Natural killer cell (primary cell): ENCODE results near the gene KNG1. TPM values are rescaled to one million over a fixed set of nuclear protein-coding genes. Genes with fewer than 3 reads are reported as not detected.

Experiments
- ATAC-seq, 3 donors: fragments of 150-1000 bp in 2 of 3; fragments of 200-7000 bp in 1 of 3; cut with Tn5 transposase; 1 replicate in 1 of 3; 2 replicates in 2 of 3; pipeline ENCODE4 v1.10.0; 2021; ENCODE audit warnings: mild to moderate bottlenecking in 2 of 3, moderate library complexity in 2 of 3
- DNase-seq, 2 donors: peaks; one replicate each; pipeline versions ENCODE4 v3.0.0 to v3.0.0-alpha.2; 2013 to 2021; ENCODE audit warnings: mixed read lengths in 1 of 2
- H3K27ac ChIP-seq: one replicate; pipeline ENCODE4 v1.5.1; 2013; ENCODE audit warnings: mild to moderate bottlenecking, low read length
- H3K27me3 ChIP-seq: one replicate; pipeline ENCODE4 v1.6.1; 2013; ENCODE audit warnings: low read length; ENCODE audit not compliant: control insufficient read depth, insufficient read depth
- H3K36me3 ChIP-seq: one replicate; pipeline ENCODE4 v1.6.1; 2013; ENCODE audit warnings: low read length; ENCODE audit not compliant: control insufficient read depth, insufficient read depth
- H3K4me1 ChIP-seq: one replicate; pipeline ENCODE4 v1.6.1; 2013; ENCODE audit warnings: low read length; ENCODE audit not compliant: control insufficient read depth, insufficient read depth
- H3K4me3 ChIP-seq: one replicate; pipeline ENCODE4 v1.5.1; 2013; ENCODE audit warnings: low read length
- H3K9me3 ChIP-seq: one replicate; pipeline ENCODE4 v1.6.1; 2013; ENCODE audit warnings: low read length; ENCODE audit not compliant: control insufficient read depth, insufficient read depth
- H3K27ac Mint-ChIP-seq, 2 donors: one replicate each; pipeline ENCODE4 v1.8.0; 2022; ENCODE audit warnings: mild to moderate bottlenecking in 2 of 2, mixed read lengths in 2 of 2, moderate library complexity in 1 of 2
- H3K27me3 Mint-ChIP-seq, 2 donors: one replicate each; pipeline ENCODE4 v1.8.0; 2022; ENCODE audit warnings: low read depth in 2 of 2, mixed read lengths in 2 of 2
- H3K36me3 Mint-ChIP-seq: one replicate; pipeline ENCODE4 v1.8.0; 2022; ENCODE audit warnings: mixed read lengths
- H3K4me1 Mint-ChIP-seq, 2 donors: one replicate each; pipeline ENCODE4 v1.8.0; 2022; ENCODE audit warnings: mixed read lengths in 2 of 2
- H3K4me3 Mint-ChIP-seq: one replicate; pipeline ENCODE4 v1.8.0; 2022; ENCODE audit warnings: mild to moderate bottlenecking, moderate library complexity, mixed read lengths
- H3K9me3 Mint-ChIP-seq, 2 donors: one replicate each; pipeline ENCODE4 v1.8.0; 2022; ENCODE audit warnings: mixed read lengths in 2 of 2
- CTCF ChIP-seq: fragments of 200-600 bp; IDR thresholded peaks from one replicate; pipeline ENCODE4 v1.8.0; 2022; ENCODE audit warnings: antibody characterized with exemption
- WGBS: methylation state at CpG from one replicate; pipeline ENCODE4 v1.1.7; 2013; ENCODE audit warnings: missing lambda C conversion rate; ENCODE audit not compliant: insufficient coverage; 5-methylcytosine and 5-hydroxymethylcytosine counted together
- intact Hi-C: fragments of 100-400 bp; cut with micrococcal nuclease; formaldehyde crosslinking; loops from one replicate; pipeline ENCODE4 v1.14.2; 2022
- total RNA-seq, 4 donors: library from RNA; stranded (reverse); fragments of 120-200 nt in 1 of 4; gene quantifications; one replicate each; pipeline versions ENCODE4 v1.2.3 to v1.2.4, GENCODE V29; 2013 to 2022

KNG1 gene
- total RNA-seq, 3 donors from 2014 or later (not counting 1 experiment from before 2014, with no cell fraction given), result not detected

GRCh38 chr3:186732169-186732766 lies 15.1 kb downstream of the KNG1 start:
- 88% methylated on average over 1 of the region's 4 CpGs for WGBS
- peaks cover 6% of the 10 kb centered on the region in 2 donors for H3K27me3 Mint-ChIP-seq
- Histone ChIP-seq H3K36me3 (no peaks in the 10 kb centered on the region), H3K27ac (no peak overlapping the region), H3K4me3 (no peak overlapping the region), H3K27me3 (no peaks in the 10 kb centered on the region), H3K9me3 (no peaks in the 10 kb centered on the region), H3K4me1 (no peaks in the 10 kb centered on the region)
- H3K27ac Mint-ChIP-seq, result no peak overlapping the region
- no peak overlapping the region for H3K4me3 Mint-ChIP-seq
- H3K36me3 Mint-ChIP-seq, result no peaks in the 10 kb centered on the region
- intact Hi-C loops, result no loop called here
- no peak for TF ChIP-seq CTCF
- no peak for DNase-seq
- no peaks in the 10 kb centered on the region for H3K4me1 Mint-ChIP-seq
- H3K9me3 Mint-ChIP-seq, result no peaks in the 10 kb centered on the region
- ATAC-seq, result no peak

GRCh38 chr3:186742618-186743380 lies 25.6 kb downstream of the KNG1 start:
- TF ChIP-seq CTCF, result no peak
- Histone ChIP-seq H3K36me3 (no peaks in the 10 kb centered on the region), H3K4me1 (no peaks in the 10 kb centered on the region), H3K27me3 (no peaks in the 10 kb centered on the region), H3K9me3 (no peaks in the 10 kb centered on the region), H3K4me3 (no peak overlapping the region), H3K27ac (no peak overlapping the region)
- no peaks in the 10 kb centered on the region for H3K9me3 Mint-ChIP-seq
- H3K4me3 Mint-ChIP-seq, result no peak overlapping the region
- ATAC-seq, result no peak
- H3K27ac Mint-ChIP-seq, result no peak overlapping the region
- DNase-seq, result no peak
- H3K4me1 Mint-ChIP-seq, result peaks cover 0 to 6% of the 10 kb centered on the region in 2 donors
- H3K27me3 Mint-ChIP-seq, result peaks cover 0 to 5% of the 10 kb centered on the region in 2 donors
- no peaks in the 10 kb centered on the region for H3K36me3 Mint-ChIP-seq
- intact Hi-C loops, result no loop called here
- 94% methylated on average over 7 of the region's 7 CpGs for WGBS

- ATAC-seq (no peak), DNase-seq (no peak)
- H3K4me3 ChIP-seq, result no peak overlapping the region
- H3K27me3 ChIP-seq, result no peaks in the 10 kb centered on the region
- peaks cover 0 to 6% of the 10 kb centered on the region in 2 donors for H3K4me1 Mint-ChIP-seq
- H3K27ac Mint-ChIP-seq, result no peak overlapping the region
- H3K9me3 ChIP-seq, result no peaks in the 10 kb centered on the region
- no peak overlapping the region for H3K27ac ChIP-seq
- no peak overlapping the region for H3K4me3 Mint-ChIP-seq
- intact Hi-C loops, result no loop called here
- H3K9me3 Mint-ChIP-seq, result no peaks in the 10 kb centered on the region
- H3K36me3 Mint-ChIP-seq, result no peaks in the 10 kb centered on the region
- H3K27me3 Mint-ChIP-seq, result peaks cover 0 to 5% of the 10 kb centered on the region in 2 donors
- H3K4me1 ChIP-seq, result no peaks in the 10 kb centered on the region
- no peaks in the 10 kb centered on the region for H3K36me3 ChIP-seq
- WGBS, result 93% methylated on average over 3 of the region's 3 CpGs
- TF ChIP-seq CTCF, result no peak
Measured at GRCh38 chr3:186743666-186744065, 26.5 kb downstream of the KNG1 start.
